HUES6 (cell line): ENCODE results near the gene SPAG6.

ENCODE experiments used
- H3K27ac ChIP-seq: 2 replicates; pipeline ENCODE4 v1.7.0; 2013; ENCODE audit warnings: low read depth, mild to moderate bottlenecking, low read length, inconsistent platforms
- H3K27me3 ChIP-seq: 2 replicates; pipeline ENCODE4 v1.6.1; 2013; ENCODE audit warnings: low read length; ENCODE audit not compliant: control insufficient read depth, insufficient read depth
- H3K36me3 ChIP-seq: 2 replicates; pipeline ENCODE4 v1.6.1; 2013; ENCODE audit warnings: low read length; ENCODE audit not compliant: control insufficient read depth, insufficient read depth
- H3K4me1 ChIP-seq: 2 replicates; pipeline ENCODE4 v1.6.1; 2013; ENCODE audit warnings: low read length; ENCODE audit not compliant: control insufficient read depth, insufficient read depth
- H3K4me3 ChIP-seq: 2 replicates; pipeline ENCODE4 v1.5.1; 2013; ENCODE audit warnings: low read depth, low read length
- H3K9ac ChIP-seq: one replicate; pipeline ENCODE4 v1.6.1; 2013; ENCODE audit warnings: mild to moderate bottlenecking, low read length
- H3K9me3 ChIP-seq: 2 replicates; pipeline ENCODE4 v1.6.1; 2013; ENCODE audit warnings: low read depth, low read length; ENCODE audit not compliant: control insufficient read depth, insufficient read depth

SPAG6 gene

GRCh38 chr10:22463255-22463654 is 118.0 kb downstream of the SPAG6 start:
- Histone ChIP-seq H3K36me3 (no peaks in the 10 kb centered on the region), H3K4me1 (no peaks in the 10 kb centered on the region), H3K27ac (no peak overlapping the region), H3K9ac (no peak overlapping the region), H3K27me3 (no peaks in the 10 kb centered on the region), H3K9me3 (no peaks in the 10 kb centered on the region), H3K4me3 (no peak overlapping the region)

DNA sequence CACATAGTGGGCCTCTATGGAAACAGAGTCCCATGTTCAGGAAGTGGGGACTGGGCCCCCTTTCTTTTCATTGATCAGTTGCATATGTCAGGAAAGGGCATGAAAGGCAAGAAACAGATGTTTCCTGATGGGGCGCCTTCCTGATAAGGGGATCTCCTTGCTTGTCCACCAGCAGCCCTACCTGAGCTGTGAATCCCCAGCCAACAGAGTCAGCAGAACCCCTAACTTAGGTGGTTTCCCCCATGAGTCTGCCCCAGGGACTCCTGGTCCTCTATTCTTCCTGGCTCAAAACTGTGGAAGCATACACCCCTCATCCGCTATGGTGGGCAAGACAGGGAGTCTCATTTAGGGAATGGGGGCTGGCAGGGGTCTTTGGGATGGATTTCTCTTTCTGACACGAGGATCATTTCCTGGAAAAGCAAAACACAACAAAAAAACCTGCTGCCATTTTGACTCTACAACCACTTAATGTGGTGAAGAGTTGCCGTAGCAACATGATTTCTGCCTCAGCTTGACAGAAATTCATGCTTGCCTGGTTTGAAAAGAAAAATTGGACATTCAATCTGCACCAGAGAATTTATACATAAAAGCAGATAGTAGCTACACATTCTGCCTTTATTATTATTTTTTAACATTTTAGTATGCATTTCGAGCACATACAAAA is 119.8 kb downstream of the SPAG6 start:
- Histone ChIP-seq H3K9me3 (no peaks in the 10 kb centered on the region), H3K4me1 (no peaks in the 10 kb centered on the region), H3K36me3 (no peaks in the 10 kb centered on the region), H3K9ac (no peak overlapping the region), H3K27ac (no peak overlapping the region), H3K4me3 (no peak overlapping the region), H3K27me3 (peaks cover 8% of the 10 kb centered on the region)

DNA sequence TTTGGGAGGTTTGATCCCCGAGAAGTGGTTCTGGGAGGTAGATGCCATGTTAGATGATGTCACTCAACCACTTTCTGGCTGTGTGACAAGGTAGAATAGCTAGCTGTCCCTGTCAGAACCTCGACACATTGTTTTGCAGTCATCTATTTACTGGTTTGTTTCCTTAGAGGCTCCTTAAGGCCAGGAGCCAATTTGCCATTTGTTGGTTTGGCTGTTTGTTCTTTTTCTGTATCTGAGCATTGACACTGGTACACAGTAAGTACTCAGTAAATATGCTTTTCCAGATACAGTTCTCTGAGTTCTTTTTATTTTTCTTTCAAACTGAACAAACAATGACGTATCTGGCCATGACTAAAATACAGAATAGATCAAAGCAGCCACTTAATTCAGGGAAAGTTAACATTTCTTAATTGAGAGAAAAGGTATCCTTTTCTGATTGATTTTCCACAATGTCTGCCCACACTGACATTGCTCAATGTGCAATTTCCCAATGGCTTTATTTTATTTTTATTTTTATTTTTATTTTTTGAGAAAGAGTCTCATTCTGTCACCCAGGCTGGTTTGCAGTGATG is 121.6 kb downstream of the SPAG6 start:
- no peak overlapping the region for H3K4me3 ChIP-seq
- H3K9ac ChIP-seq, result no peak overlapping the region
- H3K36me3 ChIP-seq, result no peaks in the 10 kb centered on the region
- H3K27me3 ChIP-seq, result peaks cover 20% of the 10 kb centered on the region
- no peak overlapping the region for H3K27ac ChIP-seq
- H3K9me3 ChIP-seq, result no peaks in the 10 kb centered on the region
- no peaks in the 10 kb centered on the region for H3K4me1 ChIP-seq
